ENCODE data around the gene MNT.

MNT gene

GRCh38 chr17:2414446-2415064 lies 13.7 kb upstream of the MNT start:
- DNase-seq = no peak

GRCh38 chr17:2412561-2413021 lies 11.7 kb upstream of the MNT start:
- no peak for DNase-seq

- no peak for DNase-seq
Observed at GRCh38 chr17:2410951-2411350, 10.1 kb upstream of the MNT start.

GRCh38 chr17:2406903-2407790 lies 6.3 kb upstream of the MNT start:
- no peak for DNase-seq

GRCh38 chr17:2406271-2406902 lies 5.5 kb upstream of the MNT start:
- DNase-seq = no peak

- no peak for DNase-seq
Observed at GRCh38 chr17:2405247-2405926, 4.5 kb upstream of the MNT start.

- no peak for DNase-seq
Observed at GRCh38 chr17:2403044-2403443, 2.2 kb upstream of the MNT start.

DNA sequence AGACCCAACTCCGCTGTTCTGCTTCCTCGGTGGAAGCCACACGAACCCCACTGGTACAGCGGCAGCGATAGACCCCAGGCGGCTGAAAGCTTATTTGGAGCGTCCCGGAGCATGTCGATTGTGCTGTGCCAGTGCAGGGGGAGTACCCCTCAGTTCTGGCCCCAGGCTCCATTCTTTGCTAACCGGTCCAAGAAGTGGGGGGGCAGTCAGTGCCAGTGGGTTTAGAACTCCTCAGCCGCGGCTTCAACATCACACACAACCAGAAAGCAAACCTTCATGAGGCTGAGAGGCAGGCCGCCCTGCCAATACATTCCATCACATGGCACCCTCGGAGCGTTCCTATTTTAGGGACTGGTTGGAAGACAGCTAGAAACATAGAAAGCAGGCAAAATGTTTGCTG lies 1.7 kb upstream of the MNT start:
- no peak for DNase-seq

GRCh38 chr17:2401426-2402221 lies 764 bp upstream of the MNT start:
- peak; percentile 99 for DNase-seq

- peak; percentile 46 to 49 for DNase-seq
Observed at GRCh38 chr17:2400474-2400866, 390 bp downstream of the MNT start.

DNA sequence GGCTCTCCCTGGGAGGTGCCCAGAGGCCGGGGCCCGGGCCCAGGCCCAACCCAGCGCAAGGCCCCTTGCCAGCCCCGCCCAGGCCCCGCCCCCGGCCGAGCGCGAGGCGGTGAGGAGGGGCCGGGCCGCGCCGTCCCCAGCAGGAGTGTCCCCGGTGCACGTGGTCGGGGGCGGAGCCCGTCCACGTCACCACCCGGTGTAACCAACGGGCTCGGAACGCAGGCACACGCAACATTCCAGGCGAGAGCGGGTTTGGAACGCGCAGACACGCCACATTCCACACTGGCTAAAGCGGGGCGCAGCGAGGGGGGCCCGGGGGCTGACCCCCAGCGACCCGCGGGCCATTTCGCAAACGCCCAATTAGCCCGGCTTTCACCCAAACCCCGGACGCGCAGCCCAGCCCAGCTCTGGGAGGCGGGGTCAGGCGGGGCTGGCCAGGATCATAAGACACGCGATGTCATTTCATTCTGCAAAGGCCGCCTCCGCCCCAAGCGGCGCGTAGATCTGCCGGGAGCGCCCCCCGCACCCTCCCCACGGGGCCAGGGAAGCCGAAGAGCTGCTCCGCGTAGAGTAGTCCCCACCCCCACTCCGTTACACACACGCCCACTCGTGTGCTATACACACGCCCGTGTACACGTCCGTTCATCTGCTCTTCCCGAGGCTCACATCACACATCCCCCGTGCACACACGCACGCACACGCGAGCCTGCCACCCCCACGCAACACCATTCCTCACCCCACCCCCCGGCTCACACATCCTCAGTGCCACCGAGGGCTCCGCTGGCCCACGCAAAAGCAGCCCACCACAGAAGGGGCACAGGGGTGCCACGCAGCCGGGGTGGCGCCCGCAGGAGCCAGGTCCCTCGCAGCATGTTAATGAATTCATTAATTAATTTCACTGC lies 1.0 kb downstream of the MNT start:
- peak; percentile 94 for DNase-seq

DNA sequence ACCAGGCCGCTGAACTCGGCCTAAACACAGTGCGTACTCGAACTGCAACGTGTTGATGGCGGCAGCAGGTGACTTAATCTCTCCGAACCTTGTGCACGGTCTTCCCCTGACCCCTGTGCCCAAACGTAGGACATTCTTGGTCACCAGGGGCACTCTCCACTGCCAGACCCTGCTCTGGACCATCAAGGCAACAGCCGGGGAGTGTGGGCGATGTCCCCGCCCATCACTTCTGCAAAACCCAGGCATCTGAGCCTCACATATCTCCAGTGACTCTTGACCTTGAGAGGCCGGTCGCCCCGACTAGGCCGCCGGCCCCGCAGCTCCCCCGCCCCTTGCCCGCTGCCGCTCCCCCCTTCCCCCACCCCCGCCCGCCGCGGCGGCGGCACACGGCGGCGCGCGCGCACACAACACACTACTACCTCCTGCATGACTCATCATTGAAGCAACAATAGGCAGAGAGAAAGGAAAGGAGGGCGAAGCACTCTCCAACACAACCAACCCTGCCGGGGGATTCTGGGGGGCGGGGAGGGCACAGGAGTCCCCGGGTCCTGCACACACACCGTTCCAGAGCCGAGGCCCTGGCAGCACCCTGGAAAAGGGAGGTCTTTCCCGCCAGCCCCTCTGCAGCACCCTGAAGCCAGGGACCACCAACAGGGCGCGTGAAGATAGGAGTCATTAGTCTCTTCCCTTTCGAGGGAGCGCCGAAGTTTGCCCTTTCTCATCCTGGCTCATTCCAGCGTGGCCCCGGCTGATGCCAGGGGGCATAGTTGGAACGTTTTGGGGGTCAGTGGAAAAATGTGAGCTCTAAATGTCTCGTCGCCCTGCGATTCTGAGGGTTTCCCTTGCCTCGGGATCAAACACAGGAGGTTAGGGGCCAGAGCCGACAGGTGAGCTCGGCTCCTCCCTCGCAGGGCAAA lies 1.9 kb downstream of the MNT start:
- peak; percentile 69 for DNase-seq

DNA sequence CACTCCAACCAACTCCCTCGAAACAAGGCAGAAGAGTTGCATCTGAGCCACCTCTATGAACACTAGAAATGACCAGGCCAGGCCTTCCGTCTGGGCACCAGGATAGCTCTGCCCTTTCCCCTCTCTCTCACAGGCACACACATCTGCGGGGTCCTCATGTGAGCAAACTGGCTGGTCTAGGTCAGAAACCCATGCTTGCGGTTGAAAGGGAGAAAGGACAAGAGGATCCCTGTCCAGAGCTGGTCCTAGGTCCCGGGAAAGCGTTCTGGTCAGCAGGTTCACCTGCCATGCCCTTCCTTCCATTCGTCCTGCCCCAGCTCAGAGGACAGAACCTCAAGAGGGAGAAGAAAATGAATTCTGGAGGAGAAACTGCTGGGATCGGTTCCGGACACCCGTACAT lies 2.7 kb downstream of the MNT start:
- no peak for DNase-seq

- DNase-seq = no peak
Observed at GRCh38 chr17:2397247-2398171, 3.4 kb downstream of the MNT start.

GRCh38 chr17:2396568-2397246 lies 4.2 kb downstream of the MNT start:
- DNase-seq = peak; percentile 57 to 85

DNA sequence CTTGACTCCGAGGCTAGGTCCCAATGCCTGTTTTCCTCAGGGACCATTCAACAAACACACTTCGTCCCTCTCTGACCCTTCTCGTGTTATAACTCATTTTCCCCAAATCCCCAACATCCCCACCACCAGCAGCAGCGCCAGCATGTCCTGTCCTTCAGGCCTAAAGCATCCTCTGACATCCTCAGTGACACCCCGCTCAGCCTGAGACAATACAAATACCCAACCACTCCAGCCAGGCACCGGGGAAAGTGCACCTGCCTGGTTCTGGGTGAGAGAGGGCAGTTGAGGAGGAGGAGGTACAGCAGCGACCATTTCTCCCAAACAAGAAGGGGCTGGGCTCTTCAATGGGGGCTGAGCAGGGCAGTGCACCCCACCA lies 4.7 kb downstream of the MNT start:
- DNase-seq = no peak

DNA sequence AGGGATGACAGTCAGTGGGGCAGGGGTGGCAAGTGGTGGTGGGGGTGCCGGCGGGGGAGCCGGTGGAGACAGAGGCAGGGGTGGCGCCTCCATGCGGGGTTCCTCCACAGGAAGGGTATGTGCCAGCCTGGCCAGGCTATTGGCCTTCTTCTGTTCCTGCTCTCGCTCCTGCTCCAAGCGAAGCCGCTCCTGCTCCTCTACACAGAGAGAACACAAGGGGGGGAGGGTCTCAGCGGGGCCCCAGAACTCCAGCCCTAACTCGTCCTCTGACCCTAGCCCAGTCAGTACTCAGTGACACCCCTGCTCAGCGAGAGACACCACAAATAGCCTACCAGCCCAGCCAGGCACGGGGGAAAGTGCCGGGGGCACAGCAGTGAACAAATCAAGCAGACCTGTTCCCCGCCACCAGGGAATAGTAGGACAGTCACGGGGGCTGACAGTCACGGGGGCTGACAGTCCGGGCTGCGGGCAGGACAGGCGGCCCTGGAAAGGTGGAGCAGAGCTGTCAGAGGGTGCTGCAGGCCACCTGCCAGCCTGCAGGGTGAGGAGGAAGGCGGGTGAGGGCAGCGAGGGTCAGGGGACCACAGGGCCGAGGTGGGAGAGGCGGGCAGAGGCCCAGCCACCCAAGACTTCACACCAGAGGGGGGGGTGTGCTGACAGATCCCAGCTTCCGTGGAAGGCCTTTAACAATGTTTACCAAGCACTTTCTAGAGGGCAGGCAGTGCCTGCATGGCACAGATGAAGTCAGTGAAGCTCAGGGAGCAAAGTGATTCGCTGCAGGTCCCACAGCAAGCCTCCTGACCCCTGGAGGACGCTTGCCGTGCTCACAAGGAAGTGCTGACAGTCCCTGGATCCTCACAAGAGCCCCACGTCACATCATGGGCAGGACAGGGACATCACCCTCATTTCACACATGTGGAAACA lies 5.3 kb downstream of the MNT start:
- DNase-seq = peak in 1 of 2 donors; percentile 45

All from CD4-positive, alpha-beta T cell treated with Interleukin-4 for 1 hour (primary cell).